Muscle of back (tissue), 10 donors: ENCODE measurements around the gene MT4. TPM values are rescaled to one million over a fixed set of nuclear protein-coding genes. Genes with fewer than 3 reads are reported as not detected.

Experiments
- polyA plus RNA-seq, 10 donors: library from polyadenylated mRNA; unstranded; fragments of 120-200 nt; gene quantifications; one replicate each; pipeline ENCODE4 v1.2.1, GENCODE V29; 2013; ENCODE audit not compliant: insufficient read length in 10 of 10

MT4 gene
- polyA plus RNA-seq, 10 donors, result not detected

Other genes with a start within 250 kb of the MT4 start
- gene AMFR, start 139.5 kb upstream of the MT4 start, polyA plus RNA-seq, result 10 to 100 TPM; 46.4 to 64.7 (median 53.6) TPM
- gene NUDT21, start 113.7 kb upstream of the MT4 start, polyA plus RNA-seq, result 10 to 100 TPM; 53.0 to 78.6 (median 69.8) TPM
- 10 to 100 TPM; 33.7 to 43.7 (median 39.5) TPM for gene OGFOD1, start 113.5 kb upstream of the MT4 start, polyA plus RNA-seq
- gene BBS2, start 45.0 kb upstream of the MT4 start, polyA plus RNA-seq, result 10 to 100 TPM; 32.8 to 60.2 (median 52.8) TPM
- gene MT3, start 24.5 kb downstream of the MT4 start, polyA plus RNA-seq, result 10 to 100 TPM in 7 of 10 donors, 1 to 10 TPM in 3; 2.6 to 31.5 (median 19.6) TPM
- gene MT2A, start 43.5 kb downstream of the MT4 start, polyA plus RNA-seq, result 10 to 100 TPM; 12.1 to 36.7 (median 25.6) TPM
- gene MT1E, start 60.7 kb downstream of the MT4 start, polyA plus RNA-seq, result 10 to 100 TPM; 10.5 to 27.6 (median 20.4) TPM
- gene MT1M, start 67.6 kb downstream of the MT4 start, polyA plus RNA-seq, result 1 to 10 TPM in 4 of 10 donors, under 1 TPM in 6; 0.47 to 2.1 (median 0.89) TPM
- under 1 TPM in 1 of 10 donors, not detected in 9; 0.63 TPM for gene MT1A, start 73.6 kb downstream of the MT4 start, polyA plus RNA-seq
- under 1 TPM in 2 of 10 donors, not detected in 8; 0.38 to 0.46 TPM for gene MT1B, start 86.8 kb downstream of the MT4 start, polyA plus RNA-seq
- gene MT1F, start 92.9 kb downstream of the MT4 start, polyA plus RNA-seq, result 1 to 10 TPM in 8 of 10 donors, under 1 TPM in 2; 0.84 to 2.4 (median 1.5) TPM
- gene MT1G, start 103.0 kb downstream of the MT4 start, polyA plus RNA-seq, result 1 to 10 TPM in 4 of 10 donors, under 1 TPM in 3, not detected in 3; 0.62 to 3.6 (median 1.0) TPM
- gene MT1H, start 104.7 kb downstream of the MT4 start, polyA plus RNA-seq, result 1 to 10 TPM in 1 of 10 donors, under 1 TPM in 1, not detected in 8; 0.81 to 1.2 TPM
- gene MT1X, start 117.4 kb downstream of the MT4 start, polyA plus RNA-seq, result 10 to 100 TPM in 6 of 10 donors, 1 to 10 TPM in 4; 7.2 to 20.2 (median 12.2) TPM
- 10 to 100 TPM; 36.8 to 52.1 (median 45.5) TPM for gene NUP93, start 165.1 kb downstream of the MT4 start, polyA plus RNA-seq